Adipocyte (in vitro differentiated cells): Measurements from ENCODE around the gene TSNAX.

ENCODE experiments used
- DNase-seq: peaks from one replicate; pipeline ENCODE4 v3.0.0-alpha.2; 2015; ENCODE audit warnings: low read depth
- H3K27me3 ChIP-seq: replicated peaks from 2 replicates; pipeline ENCODE4 v1.7.0; 2013; ENCODE audit warnings: mild to moderate bottlenecking, low read length, moderate library complexity; ENCODE audit not compliant: control insufficient read depth, insufficient read depth
- H3K36me3 ChIP-seq: 2 replicates; pipeline ENCODE4 v1.7.0; 2013; ENCODE audit warnings: low read length, mild to moderate bottlenecking, moderate library complexity; ENCODE audit not compliant: control insufficient read depth, insufficient read depth, severe bottlenecking
- H3K4me1 ChIP-seq: 2 replicates; pipeline ENCODE4 v1.7.0; 2013; ENCODE audit warnings: mild to moderate bottlenecking, low read length, moderate library complexity; ENCODE audit not compliant: control insufficient read depth, insufficient read depth
- H3K4me3 ChIP-seq: 2 replicates; pipeline ENCODE4 v1.7.0; 2013; ENCODE audit warnings: mild to moderate bottlenecking, low read length, moderate library complexity
- H3K9ac ChIP-seq: 2 replicates; pipeline ENCODE4 v1.7.0; 2013; ENCODE audit warnings: mild to moderate bottlenecking, low read length, moderate library complexity
- H3K9me3 ChIP-seq: 2 replicates; pipeline ENCODE4 v1.7.0; 2013; ENCODE audit warnings: mild to moderate bottlenecking, low read length, moderate library complexity; ENCODE audit not compliant: control insufficient read depth

The TSNAX gene

DNA sequence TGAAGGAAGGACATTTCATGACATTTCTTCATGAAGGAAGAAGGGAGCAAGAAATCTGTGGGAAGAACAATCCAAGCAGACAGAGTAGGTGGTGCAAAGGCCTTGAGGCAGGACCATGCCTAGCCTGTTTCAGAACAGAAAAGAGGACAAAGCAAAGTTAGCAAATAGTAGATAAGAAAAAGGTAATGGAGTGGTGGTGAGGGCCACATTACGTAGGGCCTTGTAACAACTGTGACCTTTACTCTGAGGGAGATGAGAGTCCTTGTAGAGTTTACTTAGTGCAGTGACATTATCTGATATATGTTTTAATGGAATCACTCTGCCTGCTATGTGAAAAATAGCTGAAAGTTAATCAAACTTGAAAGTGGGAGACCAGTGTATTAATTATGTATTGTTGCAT is 6.4 kb upstream of the TSNAX start:
- no peak for DNase-seq
- H3K4me1 ChIP-seq = peaks cover 4% of the 10 kb centered on the region
- no peak overlapping the region for H3K4me3 ChIP-seq
- H3K9ac ChIP-seq = no peak overlapping the region
- no peaks in the 10 kb centered on the region for H3K36me3 ChIP-seq
- no peaks in the 10 kb centered on the region for H3K27me3 ChIP-seq
- no peaks in the 10 kb centered on the region for H3K9me3 ChIP-seq

GRCh38 chr1:231522931-231523642 is 5.4 kb upstream of the TSNAX start:
- no peaks in the 10 kb centered on the region for H3K27me3 ChIP-seq
- no peak overlapping the region for H3K4me3 ChIP-seq
- H3K9me3 ChIP-seq = no peaks in the 10 kb centered on the region
- no peak for DNase-seq
- H3K36me3 ChIP-seq = no peaks in the 10 kb centered on the region
- H3K9ac ChIP-seq = no peak overlapping the region
- H3K4me1 ChIP-seq = peaks cover 3% of the 10 kb centered on the region

- H3K4me3 ChIP-seq = no peak overlapping the region
- DNase-seq = no peak
- H3K9ac ChIP-seq = no peak overlapping the region
- H3K27me3 ChIP-seq = no peaks in the 10 kb centered on the region
- H3K36me3 ChIP-seq = no peaks in the 10 kb centered on the region
- peaks cover 3% of the 10 kb centered on the region for H3K4me1 ChIP-seq
- H3K9me3 ChIP-seq = no peaks in the 10 kb centered on the region
Measured at GRCh38 chr1:231523816-231524215, 4.7 kb upstream of the TSNAX start.

DNA sequence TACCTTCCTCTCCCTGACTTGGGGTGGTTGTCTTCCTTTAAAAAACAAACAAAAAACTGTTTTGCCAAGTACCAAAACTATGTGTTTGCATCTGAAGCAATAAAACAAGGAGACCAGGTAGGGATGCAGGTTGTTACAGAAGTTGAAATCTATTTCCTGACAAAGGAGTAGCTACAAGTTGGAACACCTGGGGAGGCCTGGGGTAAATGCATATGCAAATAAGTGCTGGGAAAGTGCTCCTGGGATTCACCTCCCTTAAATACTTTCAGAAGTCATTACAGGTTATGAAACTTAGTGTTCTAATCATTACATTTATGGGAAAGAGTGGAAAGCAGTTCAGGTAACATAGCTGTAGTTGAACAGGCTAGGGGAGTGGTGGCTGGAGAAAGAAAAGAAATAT is 1.9 kb upstream of the TSNAX start:
- Histone ChIP-seq H3K27me3 (no peaks in the 10 kb centered on the region), H3K36me3 (peaks cover 5% of the 10 kb centered on the region), H3K4me1 (peaks cover 15% of the 10 kb centered on the region), H3K9me3 (no peaks in the 10 kb centered on the region), H3K4me3 (no peak overlapping the region), H3K9ac (no peak overlapping the region)
- no peak for DNase-seq

DNA sequence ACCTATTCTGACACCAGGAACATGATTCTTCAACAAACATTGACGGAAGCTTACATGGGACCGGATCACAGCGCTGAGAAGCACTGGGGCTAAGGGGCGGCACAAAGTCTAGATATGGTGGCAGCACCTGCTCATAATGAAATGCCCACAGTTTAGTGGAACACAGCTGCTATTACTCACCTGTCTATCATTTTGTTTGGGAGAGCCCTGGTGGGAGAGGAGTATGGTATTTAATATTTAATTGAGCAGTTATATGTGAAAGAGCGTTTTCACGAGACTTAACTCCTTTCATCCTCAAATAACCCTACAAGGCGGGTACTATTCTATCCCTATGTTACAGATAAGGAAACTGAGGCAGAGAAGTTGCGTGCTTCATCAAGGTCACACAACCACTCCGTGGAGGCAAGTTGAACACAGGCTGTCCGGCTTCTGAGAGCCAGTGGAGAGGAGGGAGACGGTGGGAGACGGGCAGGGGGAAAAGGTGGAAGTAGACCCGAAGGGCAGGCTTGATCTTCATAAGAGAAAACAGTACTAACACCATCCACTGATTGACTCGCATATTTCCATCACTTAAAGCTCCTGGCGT is 790 bp upstream of the TSNAX start:
- DNase-seq = no peak
- Histone ChIP-seq H3K36me3 (peaks cover 9% of the 10 kb centered on the region), H3K27me3 (no peaks in the 10 kb centered on the region), H3K9me3 (no peaks in the 10 kb centered on the region), H3K9ac (peak overlapping the region; percentile 99), H3K4me1 (peaks cover 15% of the 10 kb centered on the region), H3K4me3 (peak overlapping the region; percentile 95)

DNA sequence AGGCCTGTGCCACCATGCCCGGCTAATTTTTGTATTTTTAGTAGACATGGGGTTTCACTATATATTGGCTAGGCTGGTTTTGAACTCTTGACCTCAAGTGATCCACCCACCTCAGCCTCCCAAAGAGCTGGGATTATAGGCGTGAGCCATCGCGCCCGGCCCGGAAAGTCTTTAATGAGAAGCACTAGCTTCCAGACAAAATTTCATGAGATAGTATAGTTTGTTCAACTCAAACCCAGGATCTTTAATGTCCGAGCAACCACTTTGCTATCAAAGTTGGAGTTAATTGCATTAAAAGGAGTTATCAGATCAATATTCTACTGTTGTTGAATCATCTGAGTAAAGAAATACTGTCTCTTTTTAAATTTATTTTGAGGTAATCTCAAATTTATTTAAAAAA is 4.8 kb downstream of the TSNAX start:
- Histone ChIP-seq H3K4me1 (peaks cover 12% of the 10 kb centered on the region), H3K9ac (no peak overlapping the region), H3K9me3 (no peaks in the 10 kb centered on the region), H3K27me3 (no peaks in the 10 kb centered on the region), H3K4me3 (no peak overlapping the region), H3K36me3 (peaks cover 39% of the 10 kb centered on the region)
- DNase-seq = no peak

DNA sequence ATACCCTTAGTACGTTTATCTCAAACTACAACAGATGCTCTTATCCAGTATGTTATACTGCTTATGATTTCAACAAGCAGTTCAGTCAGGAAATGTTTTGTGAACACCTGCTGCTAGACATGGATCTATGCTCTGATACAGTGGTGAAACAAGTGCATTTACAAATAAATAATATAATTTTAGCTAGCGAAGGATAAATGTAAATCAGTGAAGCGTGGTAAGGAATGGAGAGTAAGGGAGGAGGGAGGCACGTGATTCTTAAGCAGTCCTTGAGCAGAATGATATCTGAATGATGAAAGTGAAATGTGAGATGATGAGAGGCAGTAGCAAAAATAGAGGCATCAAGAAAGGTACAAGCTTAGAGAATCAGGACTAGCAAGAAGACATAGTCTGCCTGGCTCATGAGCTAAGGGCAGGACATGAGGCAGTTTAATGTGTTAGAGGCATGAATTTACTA is 6.3 kb downstream of the TSNAX start:
- H3K27me3 ChIP-seq = no peaks in the 10 kb centered on the region
- no peak overlapping the region for H3K4me3 ChIP-seq
- H3K9ac ChIP-seq = no peak overlapping the region
- peaks cover 6% of the 10 kb centered on the region for H3K4me1 ChIP-seq
- H3K36me3 ChIP-seq = peaks cover 48% of the 10 kb centered on the region
- DNase-seq = no peak
- no peaks in the 10 kb centered on the region for H3K9me3 ChIP-seq

DNA sequence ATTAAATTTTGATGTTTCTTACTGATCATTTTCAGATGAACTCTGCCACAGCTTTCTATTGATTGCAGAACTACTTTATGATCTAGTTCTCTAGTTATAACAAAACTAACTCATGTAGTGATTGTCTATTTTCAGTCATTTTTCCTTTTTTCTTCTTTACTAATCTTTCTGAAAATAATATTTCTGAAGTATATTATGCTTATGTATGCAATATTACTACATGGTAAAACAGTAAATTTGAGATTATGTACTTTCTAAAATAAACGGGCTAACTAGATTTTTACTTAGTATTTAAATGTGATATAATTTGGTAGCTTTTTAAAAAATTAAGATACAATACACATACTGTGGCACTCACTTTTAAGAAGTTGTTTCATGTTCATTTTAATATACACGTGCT is 7.6 kb downstream of the TSNAX start:
- Histone ChIP-seq H3K4me3 (no peak overlapping the region), H3K9me3 (peaks cover 8% of the 10 kb centered on the region), H3K9ac (no peak overlapping the region), H3K27me3 (no peaks in the 10 kb centered on the region), H3K4me1 (no peaks in the 10 kb centered on the region), H3K36me3 (peaks cover 58% of the 10 kb centered on the region)
- no peak for DNase-seq

DNA sequence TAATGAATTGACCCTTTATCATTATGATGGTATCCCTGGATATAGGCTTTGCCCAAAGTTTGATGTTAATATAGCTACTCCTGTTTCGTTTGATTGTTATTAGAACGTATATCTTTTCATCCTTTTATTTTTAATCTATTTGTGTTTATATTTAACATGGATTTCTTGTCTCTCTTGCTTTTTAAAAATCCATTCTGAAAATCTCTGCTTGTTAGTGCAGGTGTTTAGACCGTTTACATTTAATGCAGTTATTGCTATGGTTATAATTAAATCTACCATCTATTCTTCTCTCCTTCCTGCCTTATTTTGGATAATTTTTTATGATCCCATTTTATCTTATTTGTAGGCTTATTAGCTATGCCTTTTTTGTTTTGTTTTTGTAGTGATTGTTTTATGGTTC is 12.4 kb downstream of the TSNAX start:
- peaks cover 77% of the 10 kb centered on the region for H3K36me3 ChIP-seq

GRCh38 chr1:231541842-231542241 is 13.4 kb downstream of the TSNAX start:
- Histone ChIP-seq H3K9me3 (peaks cover 10% of the 10 kb centered on the region), H3K4me3 (no peak overlapping the region), H3K27me3 (no peaks in the 10 kb centered on the region), H3K4me1 (peaks cover 10% of the 10 kb centered on the region), H3K9ac (no peak overlapping the region), H3K36me3 (peaks cover 73% of the 10 kb centered on the region)
- no peak for DNase-seq

More for the DNA sequence above, 12.4 kb downstream of the TSNAX start:
- DNase-seq = no peak
- H3K4me3 ChIP-seq = no peak overlapping the region
- no peak overlapping the region for H3K9ac ChIP-seq
- H3K27me3 ChIP-seq = no peaks in the 10 kb centered on the region
- H3K9me3 ChIP-seq = peaks cover 10% of the 10 kb centered on the region
- H3K4me1 ChIP-seq = peaks cover 10% of the 10 kb centered on the region

- Histone ChIP-seq H3K4me3 (no peak overlapping the region), H3K36me3 (peaks cover 66% of the 10 kb centered on the region)
Measured at GRCh38 chr1:231544943-231545592, 16.6 kb downstream of the TSNAX start.

More at GRCh38 chr1:231544943-231545592, 16.6 kb downstream of the TSNAX start:
- Histone ChIP-seq H3K9ac (no peak overlapping the region), H3K9me3 (peaks cover 10% of the 10 kb centered on the region), H3K27me3 (no peaks in the 10 kb centered on the region), H3K4me1 (peaks cover 10% of the 10 kb centered on the region)
- no peak for DNase-seq
